Measurements from ENCODE around the gene AKR1B15.
"Not testable (repeated sequence)": the region's sequence is repeated elsewhere in the genome, so short reads cannot be mapped to it uniquely, and the experiment has no call there.

AKR1B15 gene

DNA sequence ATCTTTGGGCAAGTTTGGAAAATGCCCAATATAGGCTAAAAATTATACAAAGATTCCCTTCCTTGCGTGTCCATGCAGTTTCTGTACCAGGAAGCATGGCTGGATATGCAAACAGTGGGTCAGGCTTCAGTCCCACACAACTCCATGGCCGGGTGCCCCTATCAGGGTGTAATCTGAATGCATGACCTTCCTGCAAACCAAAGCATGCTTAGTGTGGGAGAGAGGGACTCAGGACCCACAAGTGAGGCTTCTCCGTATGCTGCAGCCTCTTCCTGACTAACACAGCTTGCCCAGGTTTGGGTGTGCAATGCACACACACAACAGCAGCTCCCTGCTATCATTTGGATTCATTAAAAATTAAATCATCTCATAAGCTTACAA lies 13.0 kb upstream of the AKR1B15 start:
- Histone ChIP-seq H3K4me3 (no peak overlapping the region), H3K36me3 (ENCODE audit: insufficient read depth, low read length) (no peaks in the 10 kb centered on the region), H3K9ac (ENCODE audit: insufficient read length) (no peak overlapping the region), H3K9me3 (ENCODE audit: low read depth, low read length) (no peaks in the 10 kb centered on the region), H3K27ac (no peak overlapping the region)
- no peak for TF ChIP-seq EZH2 (IDR thresholded peaks at IDR 0.05)
- TF ChIP-seq POLR2AphosphoS5 (IDR thresholded peaks at IDR 0.05; ENCODE audit: borderline replicate concordance, low read depth, low read length): no peak
- TF ChIP-seq FOXP2 (optimal IDR thresholded peaks at IDR 0.05; ENCODE audit: control extremely low read depth, extremely low read length, insufficient read depth): no peak
- DNase-seq (ENCODE audit: low read depth, low spot score): no peak

- H3K4me3 ChIP-seq; H3K9ac ChIP-seq (ENCODE audit: insufficient read length); H3K27ac ChIP-seq; DNase-seq (ENCODE audit: low read depth, low spot score); H3K9me3 ChIP-seq (ENCODE audit: low read depth, low read length); H3K36me3 ChIP-seq (ENCODE audit: insufficient read depth, low read length): not testable (repeated sequence)
Measured at GRCh38 chr7:134536558-134536957, 12.4 kb upstream of the AKR1B15 start.

- H3K27ac ChIP-seq; H3K9ac ChIP-seq (ENCODE audit: insufficient read length); DNase-seq (ENCODE audit: low read depth, low spot score); H3K4me3 ChIP-seq; H3K9me3 ChIP-seq (ENCODE audit: low read depth, low read length); H3K36me3 ChIP-seq (ENCODE audit: insufficient read depth, low read length): not testable (repeated sequence)
Measured at GRCh38 chr7:134537273-134537781, 11.6 kb upstream of the AKR1B15 start.

GRCh38 chr7:134539380-134540004 lies 9.4 kb upstream of the AKR1B15 start:
- TF ChIP-seq FOXP2 (optimal IDR thresholded peaks at IDR 0.05; ENCODE audit: control extremely low read depth, extremely low read length, insufficient read depth) (no peak), EZH2 (IDR thresholded peaks at IDR 0.05) (no peak), POLR2AphosphoS5 (IDR thresholded peaks at IDR 0.05; ENCODE audit: borderline replicate concordance, low read depth, low read length) (no peak)
- H3K9me3 ChIP-seq (ENCODE audit: low read depth, low read length): no peaks in the 10 kb centered on the region
- H3K4me3 ChIP-seq: no peak overlapping the region
- H3K27ac ChIP-seq: no peak overlapping the region
- no peaks in the 10 kb centered on the region for H3K36me3 ChIP-seq (ENCODE audit: insufficient read depth, low read length)
- no peak for DNase-seq (ENCODE audit: low read depth, low spot score)
- no peak overlapping the region for H3K9ac ChIP-seq (ENCODE audit: insufficient read length)

DNA sequence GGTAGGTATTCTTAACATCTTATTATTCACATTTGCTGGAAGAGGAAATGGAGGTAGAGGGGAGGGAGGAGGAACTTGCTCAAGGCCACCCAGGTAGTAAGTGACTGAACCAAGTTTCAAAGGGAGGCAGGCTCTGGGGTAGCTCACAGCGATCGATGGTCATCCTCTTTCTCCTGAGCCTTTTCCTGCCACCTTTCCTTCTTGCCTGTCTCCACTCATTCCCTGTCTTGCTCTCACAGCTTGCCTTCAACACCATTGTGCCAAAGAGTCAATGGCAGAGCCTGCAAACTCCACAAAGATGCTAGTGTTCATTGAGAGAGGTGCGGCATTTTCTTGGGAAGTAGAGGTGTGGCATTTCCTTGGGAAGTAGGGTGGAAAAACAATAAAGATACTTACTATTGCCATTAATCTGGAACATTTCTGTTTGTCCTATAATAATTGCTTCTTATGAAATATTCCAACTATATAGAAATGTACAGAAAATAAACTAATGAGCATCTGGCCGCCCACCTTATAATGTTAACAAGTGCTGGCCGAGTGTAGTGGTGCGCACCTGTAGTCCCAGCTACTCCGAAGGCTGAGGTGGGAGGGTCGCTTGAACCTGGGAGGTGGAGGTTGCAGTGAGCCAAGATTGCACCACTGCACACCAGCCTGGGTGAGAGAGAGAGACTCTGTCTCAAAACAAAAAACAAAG lies 7.3 kb upstream of the AKR1B15 start:
- not testable (repeated sequence) for H3K36me3 ChIP-seq (ENCODE audit: insufficient read depth, low read length); H3K9me3 ChIP-seq (ENCODE audit: low read depth, low read length); DNase-seq (ENCODE audit: low read depth, low spot score); H3K9ac ChIP-seq (ENCODE audit: insufficient read length); H3K27ac ChIP-seq; H3K4me3 ChIP-seq

GRCh38 chr7:134542195-134542771 lies 6.6 kb upstream of the AKR1B15 start:
- no peak for DNase-seq (ENCODE audit: low read depth, low spot score)
- no peak overlapping the region for H3K27ac ChIP-seq
- no peak overlapping the region for H3K4me3 ChIP-seq
- H3K36me3 ChIP-seq (ENCODE audit: insufficient read depth, low read length): no peaks in the 10 kb centered on the region
- TF ChIP-seq FOXP2 (optimal IDR thresholded peaks at IDR 0.05; ENCODE audit: control extremely low read depth, extremely low read length, insufficient read depth) (no peak), EZH2 (IDR thresholded peaks at IDR 0.05) (no peak), POLR2AphosphoS5 (IDR thresholded peaks at IDR 0.05; ENCODE audit: borderline replicate concordance, low read depth, low read length) (no peak)
- H3K9ac ChIP-seq (ENCODE audit: insufficient read length): no peak overlapping the region
- H3K9me3 ChIP-seq (ENCODE audit: low read depth, low read length): no peaks in the 10 kb centered on the region

GRCh38 chr7:134545380-134545779 lies 3.5 kb upstream of the AKR1B15 start:
- no peak for TF ChIP-seq FOXP2 (optimal IDR thresholded peaks at IDR 0.05; ENCODE audit: control extremely low read depth, extremely low read length, insufficient read depth)
- TF ChIP-seq EZH2 (IDR thresholded peaks at IDR 0.05): no peak
- TF ChIP-seq POLR2AphosphoS5 (IDR thresholded peaks at IDR 0.05; ENCODE audit: borderline replicate concordance, low read depth, low read length): no peak
- Histone ChIP-seq H3K9ac (ENCODE audit: insufficient read length) (no peak overlapping the region), H3K9me3 (ENCODE audit: low read depth, low read length) (no peaks in the 10 kb centered on the region), H3K27ac (no peak overlapping the region), H3K36me3 (ENCODE audit: insufficient read depth, low read length) (no peaks in the 10 kb centered on the region), H3K4me3 (no peak overlapping the region)
- no peak for DNase-seq (ENCODE audit: low read depth, low spot score)

DNA sequence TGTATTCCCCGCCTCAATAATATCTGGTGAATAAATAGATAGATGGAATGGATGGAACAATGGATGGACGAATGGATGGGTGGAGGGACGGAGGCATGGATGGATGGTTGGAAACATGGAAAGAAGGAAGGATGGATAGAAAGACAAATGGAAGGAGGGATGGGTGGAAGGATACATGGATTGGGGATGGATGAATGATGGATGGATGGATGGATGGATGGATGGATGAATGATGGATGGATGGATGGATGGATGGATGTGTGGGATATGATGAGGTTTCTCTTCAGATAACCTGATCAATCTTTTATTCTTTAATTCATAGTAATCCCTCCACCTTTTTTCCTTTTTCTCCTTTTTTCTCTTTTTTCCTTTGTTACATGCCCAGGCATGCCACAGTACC lies 3.0 kb upstream of the AKR1B15 start:
- no peaks in the 10 kb centered on the region for H3K9me3 ChIP-seq (ENCODE audit: low read depth, low read length)
- no peak overlapping the region for H3K4me3 ChIP-seq
- no peak for TF ChIP-seq FOXP2 (optimal IDR thresholded peaks at IDR 0.05; ENCODE audit: control extremely low read depth, extremely low read length, insufficient read depth)
- TF ChIP-seq EZH2 (IDR thresholded peaks at IDR 0.05): no peak
- no peak for TF ChIP-seq POLR2AphosphoS5 (IDR thresholded peaks at IDR 0.05; ENCODE audit: borderline replicate concordance, low read depth, low read length)
- no peak for DNase-seq (ENCODE audit: low read depth, low spot score)
- H3K27ac ChIP-seq: no peak overlapping the region
- no peak overlapping the region for H3K9ac ChIP-seq (ENCODE audit: insufficient read length)
- no peaks in the 10 kb centered on the region for H3K36me3 ChIP-seq (ENCODE audit: insufficient read depth, low read length)

GRCh38 chr7:134546955-134547354 lies 2.0 kb upstream of the AKR1B15 start:
- no peaks in the 10 kb centered on the region for H3K9me3 ChIP-seq (ENCODE audit: low read depth, low read length)
- no peak overlapping the region for H3K27ac ChIP-seq
- peak overlapping the region; percentile 68 for H3K4me3 ChIP-seq
- DNase-seq (ENCODE audit: low read depth, low spot score): no peak
- H3K9ac ChIP-seq (ENCODE audit: insufficient read length): no peak overlapping the region
- H3K36me3 ChIP-seq (ENCODE audit: insufficient read depth, low read length): no peaks in the 10 kb centered on the region
- TF ChIP-seq FOXP2 (optimal IDR thresholded peaks at IDR 0.05; ENCODE audit: control extremely low read depth, extremely low read length, insufficient read depth) (no peak), EZH2 (IDR thresholded peaks at IDR 0.05) (no peak), POLR2AphosphoS5 (IDR thresholded peaks at IDR 0.05; ENCODE audit: borderline replicate concordance, low read depth, low read length) (no peak)

Measured in SK-N-MC (cell line).